ENCODE measurements around the gene SPAAR.

The SPAAR gene

GRCh38 chr9:35870351-35870923, 38.9 kb upstream of the SPAAR start, which contains the start of gene OR13J1:
TSS of gene OR13J1 (minus strand) at chr9:35870401. CDS start at chr9:35870401, 0 bp downstream.
- no peaks in the 10 kb centered on the region for H3K79me2 ChIP-seq (ENCODE audit: insufficient read depth, low read length)

GRCh38 chr9:35871545-35871944, 37.7 kb upstream of the SPAAR start:
- H3K79me2 ChIP-seq (ENCODE audit: insufficient read depth, low read length): no peaks in the 10 kb centered on the region

More at GRCh38 chr9:35870351-35870923, 38.9 kb upstream of the SPAAR start, which contains the start of gene OR13J1:
- H4K20me1 ChIP-seq (ENCODE audit: low read depth, low read length): no peaks in the 10 kb centered on the region
- no peak within 1 kb of the TSS for H3K4me2 ChIP-seq (ENCODE audit: low read depth, low read length, poor library complexity, severe bottlenecking)
- no peaks in the 10 kb centered on the region for H3K9me3 ChIP-seq (ENCODE audit: insufficient read depth, low read length)
- H3K27ac ChIP-seq (ENCODE audit: low read depth, low read length): no peak within 1 kb of the TSS
- TF ChIP-seq CTCF (IDR thresholded peaks at IDR 0.05; ENCODE audit: insufficient read depth, low read length, poor library complexity, severe bottlenecking): no peak
- no peak for TF ChIP-seq EZH2phosphoT487 (conservative IDR thresholded peaks at IDR 0.05; ENCODE audit: low read length)
- H2AFZ ChIP-seq (ENCODE audit: low read depth, low read length, severe bottlenecking): no peak within 1 kb of the TSS
- H3K9me2 ChIP-seq (replicated peaks; ENCODE audit: insufficient read depth, low read length): no peaks in the 10 kb centered on the region
- no peak within 1 kb of the TSS for H3K9ac ChIP-seq (ENCODE audit: low read length)
- no peak within 1 kb of the TSS for H3K4me3 ChIP-seq (ENCODE audit: insufficient read depth, low read length, poor library complexity, severe bottlenecking)
- no peaks in the 10 kb centered on the region for H3F3A ChIP-seq (ENCODE audit: insufficient read depth)
- no peaks in the 10 kb centered on the region for H3K27me3 ChIP-seq (ENCODE audit: low read length)
- no peaks in the 10 kb centered on the region for H3K36me3 ChIP-seq (ENCODE audit: low read length)

GRCh38 chr9:35872505-35872904, 36.8 kb upstream of the SPAAR start:
- H3K4me3 ChIP-seq (ENCODE audit: insufficient read depth, low read length, poor library complexity, severe bottlenecking): no peak overlapping the region
- H3F3A ChIP-seq (ENCODE audit: insufficient read depth): no peaks in the 10 kb centered on the region
- no peaks in the 10 kb centered on the region for H4K20me1 ChIP-seq (ENCODE audit: low read depth, low read length)
- H3K36me3 ChIP-seq (ENCODE audit: low read length): no peaks in the 10 kb centered on the region
- H2AFZ ChIP-seq (ENCODE audit: low read depth, low read length, severe bottlenecking): no peak overlapping the region
- H3K27ac ChIP-seq (ENCODE audit: low read depth, low read length): no peak overlapping the region
- H3K79me2 ChIP-seq (ENCODE audit: insufficient read depth, low read length): no peaks in the 10 kb centered on the region
- H3K9me2 ChIP-seq (replicated peaks; ENCODE audit: insufficient read depth, low read length): no peaks in the 10 kb centered on the region
- TF ChIP-seq CTCF (IDR thresholded peaks at IDR 0.05; ENCODE audit: insufficient read depth, low read length, poor library complexity, severe bottlenecking) (no peak), EZH2phosphoT487 (conservative IDR thresholded peaks at IDR 0.05; ENCODE audit: low read length) (no peak)
- H3K9me3 ChIP-seq (ENCODE audit: insufficient read depth, low read length): peaks cover 12% of the 10 kb centered on the region
- H3K27me3 ChIP-seq (ENCODE audit: low read length): no peaks in the 10 kb centered on the region; the same call in 1 of the 2 replicates
- H3K4me2 ChIP-seq (ENCODE audit: low read depth, low read length, poor library complexity, severe bottlenecking): no peak overlapping the region
- no peak overlapping the region for H3K9ac ChIP-seq (ENCODE audit: low read length)

More at GRCh38 chr9:35871545-35871944, 37.7 kb upstream of the SPAAR start:
- Histone ChIP-seq H3K36me3 (ENCODE audit: low read length) (no peaks in the 10 kb centered on the region), H3F3A (ENCODE audit: insufficient read depth) (no peaks in the 10 kb centered on the region), H3K27ac (ENCODE audit: low read depth, low read length) (no peak overlapping the region), H3K27me3 (ENCODE audit: low read length) (no peaks in the 10 kb centered on the region; the same call in 1 of the 2 replicates), H3K4me3 (ENCODE audit: insufficient read depth, low read length, poor library complexity, severe bottlenecking) (no peak overlapping the region), H4K20me1 (ENCODE audit: low read depth, low read length) (no peaks in the 10 kb centered on the region), H3K4me2 (ENCODE audit: low read depth, low read length, poor library complexity, severe bottlenecking) (no peak overlapping the region), H3K9me3 (ENCODE audit: insufficient read depth, low read length) (peaks cover 5% of the 10 kb centered on the region), H3K9me2 (replicated peaks; ENCODE audit: insufficient read depth, low read length) (no peaks in the 10 kb centered on the region), H3K9ac (ENCODE audit: low read length) (no peak overlapping the region), H2AFZ (ENCODE audit: low read depth, low read length, severe bottlenecking) (no peak overlapping the region)
- no peak for TF ChIP-seq CTCF (IDR thresholded peaks at IDR 0.05; ENCODE audit: insufficient read depth, low read length, poor library complexity, severe bottlenecking)
- no peak for TF ChIP-seq EZH2phosphoT487 (conservative IDR thresholded peaks at IDR 0.05; ENCODE audit: low read length)

All from SU-DHL-6 (cell line).